Neuronal stem cell (in vitro differentiated cells): Measurements from ENCODE around the gene EHD2. TPM values are rescaled to one million over a fixed set of nuclear protein-coding genes. Genes with fewer than 3 reads are reported as not detected.

ENCODE experiments used
- DNase-seq: peaks from one replicate; pipeline ENCODE4 v3.0.0-alpha.2; 2013; ENCODE audit warnings: low spot score
- H2AFZ ChIP-seq: one replicate; pipeline ENCODE4 v1.6.1; 2013; ENCODE audit warnings: mild to moderate bottlenecking, low read length, inconsistent platforms
- H2AK5ac ChIP-seq: 2 replicates; pipeline ENCODE4 v1.6.1; 2013; ENCODE audit warnings: low read depth, mild to moderate bottlenecking, inconsistent platforms, low read length, moderate library complexity, mixed read lengths
- H2BK120ac ChIP-seq: 2 replicates; pipeline ENCODE4 v1.6.1; 2013; ENCODE audit warnings: low read depth, mild to moderate bottlenecking, inconsistent platforms, low read length, moderate library complexity, mixed read lengths
- H2BK12ac ChIP-seq: one replicate; pipeline ENCODE4 v1.6.1; 2013; ENCODE audit warnings: low read length, inconsistent platforms
- H2BK15ac ChIP-seq: 2 replicates; pipeline ENCODE4 v1.6.1; 2013; ENCODE audit warnings: mild to moderate bottlenecking, low read length, inconsistent platforms, mixed read lengths
- H2BK5ac ChIP-seq: one replicate; pipeline ENCODE4 v1.6.1; 2013; ENCODE audit warnings: inconsistent platforms, mild to moderate bottlenecking, low read length, moderate library complexity
- H3K14ac ChIP-seq: one replicate; pipeline ENCODE4 v1.6.1; 2013; ENCODE audit warnings: low read length, inconsistent platforms
- H3K18ac ChIP-seq: 2 replicates; pipeline ENCODE4 v1.6.1; 2013; ENCODE audit warnings: low read length, inconsistent platforms
- H3K23ac ChIP-seq: 2 replicates; pipeline ENCODE4 v1.6.1; 2013; ENCODE audit warnings: low read depth, mild to moderate bottlenecking, mixed read lengths, low read length, inconsistent platforms; ENCODE audit not compliant: poor library complexity
- H3K27ac ChIP-seq: replicated peaks from 3 replicates; pipeline ENCODE4 v1.5.1; 2013; ENCODE audit warnings: low read length, inconsistent platforms
- H3K27me3 ChIP-seq, 3 experiments: 2 replicates each; pipeline ENCODE4 v1.6.1; 2013; ENCODE audit warnings: low read length in 3 of 3, mild to moderate bottlenecking in 2 of 3, inconsistent platforms in 1 of 3, low read depth in 1 of 3, mixed read lengths in 1 of 3, moderate library complexity in 1 of 3; ENCODE audit not compliant: control insufficient read depth in 3 of 3, insufficient read depth in 3 of 3
- H3K36me3 ChIP-seq, 2 donors: replicated peaks in 1 of 2; 2 replicates each; pipeline ENCODE4 v1.6.1; 2013; ENCODE audit warnings: low read length in 2 of 2; ENCODE audit not compliant: control insufficient read depth in 2 of 2, insufficient read depth in 2 of 2
- H3K4ac ChIP-seq: 2 replicates; pipeline ENCODE4 v1.6.1; 2013; ENCODE audit warnings: inconsistent platforms, mild to moderate bottlenecking, low read length, moderate library complexity
- H3K4me1 ChIP-seq, 2 donors: 1 replicate in 1 of 2; 2 replicates in 1 of 2; pipeline ENCODE4 v1.6.1; 2013; ENCODE audit warnings: low read length in 2 of 2, low read depth in 1 of 2; ENCODE audit not compliant: control insufficient read depth in 2 of 2, insufficient read depth in 1 of 2
- H3K4me2 ChIP-seq: one replicate; pipeline ENCODE4 v1.6.1; 2013; ENCODE audit warnings: mild to moderate bottlenecking, low read length, inconsistent platforms; ENCODE audit not compliant: insufficient read depth, poor library complexity, severe bottlenecking
- H3K4me3 ChIP-seq, 2 donors: 2 replicates each; pipeline ENCODE4 v1.5.1; 2013; ENCODE audit warnings: low read length in 2 of 2, mild to moderate bottlenecking in 2 of 2, inconsistent platforms in 1 of 2, moderate library complexity in 1 of 2
- H3K79me1 ChIP-seq: one replicate; pipeline ENCODE4 v1.6.1; 2013; ENCODE audit warnings: low read depth, mild to moderate bottlenecking, inconsistent platforms, low read length, moderate library complexity
- H3K9ac ChIP-seq: one replicate; pipeline ENCODE4 v1.6.1; 2013; ENCODE audit warnings: mild to moderate bottlenecking, low read depth, low read length, inconsistent platforms; ENCODE audit not compliant: poor library complexity
- H3K9me3 ChIP-seq, 2 donors: replicated peaks in 1 of 2; 2 replicates each; pipeline versions ENCODE3 to v1.6.1; 2013; ENCODE audit warnings: low read length in 2 of 2, mild to moderate bottlenecking in 2 of 2, inconsistent platforms in 1 of 2, low read depth in 1 of 2, mixed read lengths in 1 of 2, moderate library complexity in 1 of 2; ENCODE audit not compliant: control insufficient read depth in 2 of 2, insufficient read depth in 1 of 2
- H4K8ac ChIP-seq: one replicate; pipeline ENCODE4 v1.6.1; 2013; ENCODE audit warnings: low read depth, mild to moderate bottlenecking, inconsistent platforms, low read length, moderate library complexity
- H4K91ac ChIP-seq: one replicate; pipeline ENCODE4 v1.6.1; 2013; ENCODE audit warnings: low read length, low read depth, mild to moderate bottlenecking, inconsistent platforms; ENCODE audit not compliant: poor library complexity
- WGBS, 2 donors: extraction: QIAGEN DNeasy Blood & Tissue Kit; methylation state at CpG; one replicate each; pipeline ENCODE4 v1.1.7; 2013; ENCODE audit warnings: missing lambda C conversion rate in 2 of 2, mixed read lengths in 1 of 2; ENCODE audit not compliant: insufficient read length in 2 of 2, insufficient replicate concordance in 1 of 2; ENCODE audit errors: extremely low coverage in 2 of 2; 5-methylcytosine and 5-hydroxymethylcytosine counted together
- polyA plus RNA-seq, 2 experiments: library from polyadenylated mRNA; stranded (reverse); fragments of 200-250 nt; gene quantifications; one replicate each; pipeline ENCODE4 v1.2.3, GENCODE V29; 2013

EHD2 gene
- 2.5 TPM for polyA plus RNA-seq (2013, experiment 1 of 2)
- polyA plus RNA-seq (2013, experiment 2 of 2), result 2.3 TPM

GRCh38 chr19:47713046-47714021 lies at the start of gene EHD2:
Gene EHD2, plus strand, starts transcription at chr19:47713422. Its CDS starts 3,191 bp downstream, at chr19:47716613.
- WGBS, 2 donors, result no CpG with 5 or more reads among the region's 52 CpGs
- H2BK120ac ChIP-seq, result peak within 1 kb of the TSS; percentile 52
- no peak within 1 kb of the TSS for H3K14ac ChIP-seq
- H2BK12ac ChIP-seq, result peak within 1 kb of the TSS; percentile 6
- peak within 1 kb of the TSS; percentile 75 for H3K23ac ChIP-seq
- DNase-seq, result no peak
- no peak within 1 kb of the TSS for H3K27ac ChIP-seq
- H3K4me1 ChIP-seq, result no peaks in the 10 kb centered on the region
- peak within 1 kb of the TSS; percentile 56 for H2AFZ ChIP-seq
- H4K8ac ChIP-seq, result no peak within 1 kb of the TSS
- no peak within 1 kb of the TSS for H3K4ac ChIP-seq
- H3K36me3 ChIP-seq, result no peaks in the 10 kb centered on the region
- peak within 1 kb of the TSS in 1 of 2 donors; percentile 71 for H3K4me3 ChIP-seq
- peak within 1 kb of the TSS; percentile 92 for H3K18ac ChIP-seq
- peaks cover 0 to 8% (median 8%) of the 10 kb centered on the region in 3 experiments for H3K27me3 ChIP-seq
- peak within 1 kb of the TSS; percentile 70 for H3K9ac ChIP-seq
- H4K91ac ChIP-seq, result no peak within 1 kb of the TSS
- H2BK15ac ChIP-seq, result no peak within 1 kb of the TSS
- peak within 1 kb of the TSS; percentile 16 for H2BK5ac ChIP-seq
- peaks cover 7 to 12% of the 10 kb centered on the region in 2 donors for H3K9me3 ChIP-seq
- no peaks in the 10 kb centered on the region for H3K79me1 ChIP-seq
- H3K4me2 ChIP-seq, result peak within 1 kb of the TSS; percentile 43
- peak within 1 kb of the TSS; percentile 37 for H2AK5ac ChIP-seq

GRCh38 chr19:47663435-47663910 lies 49.7 kb upstream of the EHD2 start:
- Histone ChIP-seq H2BK12ac (no peak overlapping the region), H2BK120ac (no peak overlapping the region), H4K8ac (no peak overlapping the region), H2BK15ac (no peak overlapping the region), H3K27me3 (no peaks in the 10 kb centered on the region), H3K14ac (no peak overlapping the region), H2AK5ac (no peak overlapping the region), H3K9me3 (no peaks in the 10 kb centered on the region), H3K79me1 (peaks cover 13% of the 10 kb centered on the region), H2AFZ (no peak overlapping the region), H3K4me1 (peaks cover 6 to 13% of the 10 kb centered on the region in 2 donors), H3K18ac (no peak overlapping the region), H3K9ac (no peak overlapping the region), H4K91ac (no peak overlapping the region), H3K4me3 (no peak overlapping the region), H3K4me2 (no peak overlapping the region), H3K27ac (no peak overlapping the region), H3K23ac (no peak overlapping the region), H2BK5ac (no peak overlapping the region), H3K4ac (no peak overlapping the region), H3K36me3 (peaks cover 0 to 8% of the 10 kb centered on the region in 2 donors)
- WGBS, 2 donors, result 100% methylated on average over 1 of the region's 3 CpGs; no CpG with 5 or more reads in 1 of the 2 donors
- no peak for DNase-seq

GRCh38 chr19:47663911-47664771 lies 49.1 kb upstream of the EHD2 start:
- Histone ChIP-seq H2BK12ac (no peak overlapping the region), H2BK15ac (no peak overlapping the region), H3K18ac (no peak overlapping the region), H2BK5ac (no peak overlapping the region), H3K36me3 (peaks cover 0 to 8% of the 10 kb centered on the region in 2 donors), H3K14ac (no peak overlapping the region), H3K4me1 (peaks cover 6 to 11% of the 10 kb centered on the region in 2 donors), H3K27me3 (no peaks in the 10 kb centered on the region), H4K8ac (no peak overlapping the region), H2AK5ac (no peak overlapping the region), H3K27ac (no peak overlapping the region), H2BK120ac (no peak overlapping the region), H3K4ac (no peak overlapping the region), H4K91ac (no peak overlapping the region), H3K9ac (no peak overlapping the region), H3K4me3 (peak overlapping the region in 1 of 2 donors; percentile 50), H3K79me1 (peaks cover 12% of the 10 kb centered on the region), H3K23ac (no peak overlapping the region), H2AFZ (no peak overlapping the region), H3K9me3 (no peaks in the 10 kb centered on the region), H3K4me2 (no peak overlapping the region)
- no CpG with 5 or more reads among the region's 24 CpGs for WGBS, 2 donors
- DNase-seq, result no peak
